T-cell (primary cell): ENCODE measurements around the gene NDRG3. TPM values are rescaled to one million over a fixed set of nuclear protein-coding genes. Genes with fewer than 3 reads are reported as not detected.
"Not testable (repeated sequence)": the region's sequence is repeated elsewhere in the genome, so short reads cannot be mapped to it uniquely, and the experiment has no call there.

Source experiments
- ATAC-seq, 4 experiments: fragments of 200-7000 bp in 3 of 4; fragments of 150-1000 bp in 1 of 4; cut with Tn5 transposase; replicated peaks in 1 of 4; 1 replicate in 3 of 4; 2 replicates in 1 of 4; pipeline ENCODE4 v1.10.0; 2021; ENCODE audit warnings: moderate library complexity in 3 of 4, mild to moderate bottlenecking in 2 of 4, moderate number of reproducible peaks in 1 of 4
- CTCF ChIA-PET, 2 donors: fragments of 300-600 bp; sonication (Branson Sonifier 250); formaldehyde crosslinking; loops; one replicate each; lab custom pipeline; 2022; ENCODE audit warnings: antibody characterized with exemption in 2 of 2; lab: Charles Lee
- POLR2A ChIA-PET, 2 donors: fragments of 300-600 bp; sonication (Branson Sonifier 250); formaldehyde crosslinking; loops; one replicate each; lab custom pipeline; 2022; ENCODE audit warnings: antibody characterized with exemption in 2 of 2; lab: Charles Lee
- DNase-seq, 35 experiments: peaks; one replicate each; pipeline versions ENCODE4 v3.0.0 to v3.0.0-alpha.2; 2013 to 2023
- H3K27ac ChIP-seq: one replicate; pipeline ENCODE4 v1.5.1; 2013; ENCODE audit warnings: low read length
- H3K27me3 ChIP-seq, 2 experiments: replicated peaks in 1 of 2; 1 replicate in 1 of 2; 2 replicates in 1 of 2; pipeline versions ENCODE4 v1.6.1 to v1.7.0; 2013; ENCODE audit warnings: low read length in 1 of 2, mixed read lengths in 1 of 2; ENCODE audit not compliant: control insufficient read depth in 2 of 2, insufficient read depth in 2 of 2; ENCODE audit errors: extremely low read depth in 1 of 2
- H3K36me3 ChIP-seq, 2 donors: 1 replicate in 1 of 2; 2 replicates in 1 of 2; pipeline versions ENCODE4 v1.6.1 to v1.7.0; 2013; ENCODE audit warnings: low read length in 1 of 2; ENCODE audit not compliant: control insufficient read depth in 2 of 2, insufficient read depth in 1 of 2; ENCODE audit errors: extremely low read depth in 1 of 2
- H3K4me1 ChIP-seq, 2 experiments: 1 replicate in 1 of 2; 2 replicates in 1 of 2; pipeline versions ENCODE4 v1.6.1 to v1.7.0; 2013; ENCODE audit warnings: low read length in 2 of 2, mixed read lengths in 1 of 2; ENCODE audit not compliant: insufficient read depth in 2 of 2, control insufficient read depth in 1 of 2; ENCODE audit errors: extremely low read depth in 1 of 2
- H3K4me3 ChIP-seq, 2 donors: 1 replicate in 1 of 2; 2 replicates in 1 of 2; pipeline versions ENCODE4 v1.5.1 to v1.7.0; 2013; ENCODE audit warnings: mild to moderate bottlenecking in 2 of 2, low read length in 1 of 2, moderate library complexity in 1 of 2; ENCODE audit not compliant: control insufficient read depth in 1 of 2; ENCODE audit errors: extremely low read depth in 1 of 2
- H3K9me3 ChIP-seq: 2 replicates; pipeline ENCODE4 v1.7.0; 2013
- H3K27ac Mint-ChIP-seq, 2 donors: one replicate each; pipeline ENCODE4 v1.8.0; 2020 to 2021; ENCODE audit warnings: mild to moderate bottlenecking in 2 of 2, mixed read lengths in 2 of 2
- H3K27me3 Mint-ChIP-seq, 2 donors: one replicate each; pipeline ENCODE4 v1.8.0; 2021 to 2022; ENCODE audit warnings: mixed read lengths in 2 of 2
- H3K36me3 Mint-ChIP-seq: one replicate; pipeline ENCODE4 v1.8.0; 2021; ENCODE audit warnings: mixed read lengths
- H3K4me1 Mint-ChIP-seq, 3 donors: one replicate each; pipeline ENCODE4 v1.8.0; 2020 to 2022; ENCODE audit warnings: mixed read lengths in 3 of 3, mild to moderate bottlenecking in 1 of 3
- H3K4me3 Mint-ChIP-seq, 3 donors: one replicate each; pipeline ENCODE4 v1.8.0; 2020 to 2022; ENCODE audit warnings: mild to moderate bottlenecking in 3 of 3, mixed read lengths in 3 of 3, moderate library complexity in 3 of 3
- H3K9me3 Mint-ChIP-seq, 3 donors: one replicate each; pipeline ENCODE4 v1.8.0; 2020 to 2022; ENCODE audit warnings: mixed read lengths in 3 of 3
- WGBS: methylation state at CpG from one replicate; pipeline ENCODE4 v1.1.5; 2013; ENCODE audit warnings: missing lambda C conversion rate; ENCODE audit not compliant: insufficient coverage; 5-methylcytosine and 5-hydroxymethylcytosine counted together
- total RNA-seq, 35 experiments: library from RNA in 6 of 35; stranded (reverse) in 6 of 35; fragments of 120-200 nt in 1 of 35; gene quantifications; one replicate each; pipeline versions ENCODE4 v1.2.1 to v1.2.4 and lab custom pipeline; 2013 to 2026

NDRG3 gene
- total RNA-seq, 5 donors from 2014 or later (not counting 1 experiment from before 2014, with no cell fraction given), result 25.8 to 29.5 (median 28.3) TPM

- no peaks in the 10 kb centered on the region for H3K4me1 Mint-ChIP-seq
- peaks cover 38% of the 10 kb centered on the region for H3K36me3 Mint-ChIP-seq
- Histone ChIP-seq H3K4me3 (no peak overlapping the region), H3K27me3 (no peaks in the 10 kb centered on the region), H3K36me3 (peaks cover 6 to 15% of the 10 kb centered on the region in 2 donors), H3K27ac (no peak overlapping the region), H3K4me1 (peaks cover 0 to 3% of the 10 kb centered on the region in 2 experiments), H3K9me3 (no peaks in the 10 kb centered on the region)
- no peak overlapping the region for H3K4me3 Mint-ChIP-seq
- ATAC-seq, result no peak
- CTCF ChIA-PET, result interaction anchor here (0.5 kb wide), 2 partner anchors 51 to 54 kb away, joined by 3 to 4 read pairs; no protein-coding TSS in a partner anchor
- no peak for DNase-seq
- no peaks in the 10 kb centered on the region for H3K9me3 Mint-ChIP-seq
- H3K27me3 Mint-ChIP-seq, result no peaks in the 10 kb centered on the region
- no peak overlapping the region for H3K27ac Mint-ChIP-seq
- no CpG with 5 or more reads among the region's 1 CpG for WGBS
- POLR2A ChIA-PET, result no interaction called here
Measured at GRCh38 chr20:36682311-36682710, 63.6 kb downstream of the NDRG3 start.

GRCh38 chr20:36677422-36677771 lies 68.5 kb downstream of the NDRG3 start:
- Histone ChIP-seq H3K36me3 (peaks cover 0 to 10% of the 10 kb centered on the region in 2 donors), H3K27ac (no peak overlapping the region), H3K27me3 (no peaks in the 10 kb centered on the region), H3K4me3 (no peak overlapping the region), H3K4me1 (no peaks in the 10 kb centered on the region), H3K9me3 (no peaks in the 10 kb centered on the region)
- CTCF ChIA-PET, result no interaction called here
- Mint-ChIP-seq H3K27ac (no peak overlapping the region), H3K4me1 (no peaks in the 10 kb centered on the region), H3K36me3 (peaks cover 22% of the 10 kb centered on the region), H3K27me3 (no peaks in the 10 kb centered on the region), H3K4me3 (no peak overlapping the region), H3K9me3 (no peaks in the 10 kb centered on the region)
- POLR2A ChIA-PET, result no interaction called here
- 94% methylated on average over 8 of the region's 8 CpGs for WGBS
- DNase-seq (no peak), ATAC-seq (no peak)

DNA sequence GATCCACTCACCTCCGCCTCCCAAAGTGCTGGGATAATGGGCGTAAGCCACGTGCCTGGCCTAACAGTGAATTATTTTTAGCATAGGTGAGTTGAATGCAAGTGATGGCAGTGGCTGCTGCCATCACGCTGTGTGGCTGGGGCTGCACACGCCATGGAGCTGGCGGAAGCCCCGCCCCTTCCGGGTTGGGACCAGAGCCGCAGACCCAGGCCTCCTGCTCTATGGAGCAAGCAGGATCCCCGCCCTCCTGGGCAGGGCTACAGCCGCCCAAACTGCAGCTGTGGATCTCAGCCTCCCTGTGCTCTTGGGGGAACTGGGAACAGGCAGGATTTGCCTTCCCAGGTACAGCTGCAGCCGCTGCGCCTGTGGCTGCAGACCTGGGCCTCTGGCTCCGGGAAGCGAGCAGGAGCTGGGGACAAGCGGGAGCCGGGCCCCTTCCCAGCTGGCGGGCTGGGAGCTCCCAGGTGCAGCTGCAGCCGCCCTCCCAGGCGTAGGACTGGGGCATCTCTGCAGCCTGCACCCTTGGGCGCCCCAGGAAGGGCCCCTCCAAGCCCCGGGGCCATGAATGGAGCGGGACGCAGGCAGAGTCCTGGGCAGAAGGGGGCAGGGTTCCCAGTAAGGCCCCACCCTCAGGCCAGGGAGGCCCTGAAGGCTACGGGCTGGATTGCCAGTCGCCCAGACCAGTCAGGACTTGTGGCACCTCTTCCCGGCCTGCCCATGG lies 69.0 kb downstream of the NDRG3 start:
- no peaks in the 10 kb centered on the region for H3K9me3 Mint-ChIP-seq
- no peak overlapping the region for H3K4me3 Mint-ChIP-seq
- WGBS, result 98% methylated on average over 27 of the region's 27 CpGs
- H3K27me3 Mint-ChIP-seq, result no peaks in the 10 kb centered on the region
- no peak for DNase-seq
- no peak for ATAC-seq
- no peak overlapping the region for H3K27ac Mint-ChIP-seq
- Histone ChIP-seq H3K9me3 (no peaks in the 10 kb centered on the region), H3K27me3 (no peaks in the 10 kb centered on the region), H3K36me3 (peaks cover 0 to 12% of the 10 kb centered on the region in 2 donors), H3K4me3 (no peak overlapping the region), H3K4me1 (no peaks in the 10 kb centered on the region), H3K27ac (no peak overlapping the region)
- CTCF ChIA-PET, result no interaction called here
- POLR2A ChIA-PET, result no interaction called here
- no peaks in the 10 kb centered on the region for H3K4me1 Mint-ChIP-seq
- H3K36me3 Mint-ChIP-seq, result peaks cover 21% of the 10 kb centered on the region

GRCh38 chr20:36675545-36675944 lies 70.3 kb downstream of the NDRG3 start:
- not testable (repeated sequence) for H3K27ac Mint-ChIP-seq, H3K27ac ChIP-seq, H3K4me3 ChIP-seq, H3K4me1 Mint-ChIP-seq, H3K4me3 Mint-ChIP-seq, H3K4me1 ChIP-seq, H3K27me3 Mint-ChIP-seq, H3K9me3 Mint-ChIP-seq, ATAC-seq, H3K36me3 ChIP-seq, DNase-seq, H3K27me3 ChIP-seq, H3K9me3 ChIP-seq
- H3K36me3 Mint-ChIP-seq, result peaks cover 18% of the 10 kb centered on the region
- 98% methylated on average over 6 of the region's 8 CpGs for WGBS
- POLR2A ChIA-PET, result interaction anchor here (0.6 kb wide), 2 partner anchors 69 to 115 kb away, joined by 3 read pairs; no protein-coding TSS in a partner anchor
- CTCF ChIA-PET, result interaction anchor here in 1 of 2 donors (0.6 kb wide), 1 partner anchor 426 kb away, joined by 6 read pairs; no protein-coding TSS in a partner anchor

- ATAC-seq (no peak), DNase-seq (no peak)
- H3K4me3 Mint-ChIP-seq, result no peak overlapping the region
- H3K27ac ChIP-seq, result no peak overlapping the region
- H3K4me1 ChIP-seq, result no peaks in the 10 kb centered on the region
- peaks cover 8 to 14% of the 10 kb centered on the region in 2 donors for H3K36me3 ChIP-seq
- H3K27ac Mint-ChIP-seq, result no peak overlapping the region
- no peaks in the 10 kb centered on the region for H3K9me3 ChIP-seq
- no peaks in the 10 kb centered on the region for H3K27me3 ChIP-seq
- H3K27me3 Mint-ChIP-seq, result no peaks in the 10 kb centered on the region
- ChIA-PET CTCF (no interaction called here), POLR2A (interaction anchor here in 1 of 2 donors (0.6 to 0.7 kb wide), 2 partner anchors 8 to 82 kb away, joined by 7 to 10 read pairs; no protein-coding TSS in a partner anchor)
- no peaks in the 10 kb centered on the region for H3K4me1 Mint-ChIP-seq
- no peaks in the 10 kb centered on the region for H3K9me3 Mint-ChIP-seq
- no CpG with 5 or more reads among the region's 4 CpGs for WGBS
- no peak overlapping the region for H3K4me3 ChIP-seq
- H3K36me3 Mint-ChIP-seq, result peaks cover 19% of the 10 kb centered on the region
Measured at GRCh38 chr20:36672991-36673390, 72.9 kb downstream of the NDRG3 start.

DNA sequence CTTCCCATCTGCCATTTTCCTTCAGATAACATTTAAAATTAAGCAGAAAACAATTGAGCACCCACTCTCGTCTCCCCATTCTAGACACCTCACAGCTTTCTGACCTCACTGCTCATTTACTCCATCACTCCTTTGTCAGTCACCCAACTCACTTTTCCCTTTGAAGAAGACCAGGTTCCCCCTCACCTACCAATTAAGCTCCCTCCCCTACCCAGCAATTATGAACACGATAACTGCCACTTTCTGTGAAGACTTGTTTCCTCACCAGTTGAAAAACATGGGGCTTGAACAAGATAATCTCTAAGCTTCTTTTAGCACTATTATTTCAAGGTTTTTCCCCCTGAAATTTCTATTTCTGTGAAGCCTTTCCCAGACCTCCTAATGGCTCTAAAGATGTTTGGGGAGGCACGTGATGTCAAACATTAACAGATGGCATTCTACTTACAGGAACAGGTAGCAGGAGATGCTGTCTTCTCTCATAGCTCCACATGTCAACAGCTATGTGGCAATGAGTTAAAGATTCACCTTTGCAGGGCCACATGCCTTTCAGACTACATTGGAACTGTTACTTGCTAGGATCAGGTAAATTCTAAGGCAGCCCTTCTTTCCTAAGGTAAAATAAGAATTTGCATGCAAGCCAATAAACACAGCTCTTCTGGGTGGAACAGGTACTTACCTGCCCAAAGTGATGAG lies 75.1 kb downstream of the NDRG3 start:
- ATAC-seq, result no peak

More for the DNA sequence above, 75.1 kb downstream of the NDRG3 start:
- H3K4me1 ChIP-seq, result no peaks in the 10 kb centered on the region
- no peaks in the 10 kb centered on the region for H3K9me3 ChIP-seq
- no peaks in the 10 kb centered on the region for H3K27me3 ChIP-seq
- 100% methylated on average over 2 of the region's 3 CpGs for WGBS
- CTCF ChIA-PET, result interaction anchor here in 1 of 2 donors (0.6 kb wide), 1 partner anchor 1298 kb away, joined by 4 read pairs; no protein-coding TSS in a partner anchor
- peaks cover 20% of the 10 kb centered on the region for H3K36me3 Mint-ChIP-seq
- no peaks in the 10 kb centered on the region for H3K9me3 Mint-ChIP-seq
- no peak overlapping the region for H3K4me3 ChIP-seq
- no peak overlapping the region for H3K27ac ChIP-seq
- POLR2A ChIA-PET, result interaction anchor here in 1 of 2 donors (0.7 kb wide), 1 partner anchor 136 kb away, joined by 5 read pairs; no protein-coding TSS in a partner anchor
- no peaks in the 10 kb centered on the region for H3K27me3 Mint-ChIP-seq
- H3K4me3 Mint-ChIP-seq, result no peak overlapping the region
- no peak overlapping the region for H3K27ac Mint-ChIP-seq
- DNase-seq, result no peak
- no peaks in the 10 kb centered on the region for H3K4me1 Mint-ChIP-seq
- H3K36me3 ChIP-seq, result peaks cover 8 to 18% of the 10 kb centered on the region in 2 donors
